Fibroblast of skin of left biceps (primary cell): Measurements from ENCODE around the gene PSMC3IP.
A peak's percentile ranks its signal among the peaks of the same experiment; 100 is the strongest.
"Not testable (repeated sequence)": the region's sequence is repeated elsewhere in the genome, so short reads cannot be mapped to it uniquely, and the experiment has no call there.

Source experiments
- DNase-seq, 2 experiments: peaks; one replicate each; pipeline ENCODE4 v3.0.0-alpha.2; 2013; ENCODE audit warnings: low read depth in 2 of 2

The PSMC3IP gene

DNA sequence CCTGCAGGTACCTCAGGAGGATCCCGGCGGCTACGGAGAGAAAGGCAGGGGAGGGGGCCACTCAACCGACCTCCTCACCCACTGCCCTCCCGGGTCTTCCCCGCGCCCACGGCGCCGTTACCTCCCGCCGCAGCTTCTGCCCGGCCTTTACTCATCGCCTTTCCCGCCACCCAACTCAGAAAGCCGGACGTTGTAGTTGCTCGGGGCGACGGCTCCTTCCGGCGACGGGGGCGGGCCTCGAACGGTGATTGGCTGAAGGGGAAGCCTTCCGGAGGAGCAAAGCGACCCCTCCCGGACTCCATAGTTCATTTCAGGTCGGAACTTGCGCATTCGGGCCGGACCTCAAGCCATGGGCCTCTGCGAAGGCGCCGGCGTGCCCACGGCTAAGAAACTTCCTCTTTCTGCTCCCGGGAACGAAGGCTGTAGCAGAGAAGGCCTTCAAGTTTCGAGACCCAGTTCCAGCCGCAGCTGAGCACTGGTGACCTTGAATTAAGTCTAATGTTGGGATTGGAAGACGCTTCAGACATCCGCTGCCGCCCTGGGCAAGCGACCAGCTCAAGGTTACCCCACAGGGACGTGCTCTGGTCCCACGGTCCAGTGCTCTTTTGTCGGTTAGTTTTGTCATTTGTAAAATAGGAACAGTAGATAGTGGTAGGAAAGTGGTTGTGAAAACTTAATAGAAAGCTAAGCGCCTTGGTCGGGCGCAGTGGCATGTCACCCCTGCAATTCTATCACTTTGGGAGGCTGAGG lies at the start of gene PSMC3IP:
PSMC3IP (minus strand) TSS at position 198 of the 750 bp plus-strand sequence; CDS start at position 155, 43 bp downstream.
- peak; percentile 72 to 76 for DNase-seq

DNA sequence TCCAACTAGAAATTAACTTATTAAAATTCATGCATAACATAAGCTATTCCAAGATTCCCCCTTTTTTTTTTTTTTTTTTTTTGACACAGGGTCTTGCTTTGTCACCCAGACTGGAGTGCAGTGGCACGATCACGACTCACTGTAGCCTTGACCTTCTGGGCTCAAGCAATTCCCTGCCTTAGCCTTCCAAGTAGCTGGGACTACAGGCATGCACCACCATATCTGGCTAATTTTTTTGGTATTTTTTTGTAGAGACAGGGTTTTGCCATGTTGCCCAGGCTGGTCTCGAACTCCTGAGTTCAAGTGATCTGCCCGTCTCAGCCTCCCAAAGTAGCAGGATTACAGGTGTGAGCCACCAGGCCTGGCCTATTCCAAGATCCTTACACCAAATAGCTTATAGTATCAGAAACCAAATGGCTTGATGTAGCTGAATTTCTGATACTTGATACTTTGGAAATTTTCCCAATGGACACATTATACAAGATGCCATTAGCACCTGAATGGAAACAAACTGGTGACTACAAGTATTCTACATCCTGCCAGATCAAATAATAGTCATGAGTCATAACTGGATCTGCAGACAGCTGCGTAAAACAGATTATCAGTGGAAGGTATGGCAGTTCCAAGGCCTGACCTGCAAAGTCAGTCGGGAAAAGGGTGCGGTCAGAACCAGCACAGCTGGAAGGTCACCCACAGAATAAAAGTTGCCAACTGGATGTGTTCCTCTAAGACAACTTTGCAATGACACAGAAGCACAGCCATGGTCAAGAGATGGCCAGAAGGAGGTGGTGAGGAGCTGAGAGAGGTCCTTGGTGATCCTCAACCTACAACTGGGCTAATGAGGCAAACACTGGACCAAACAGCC lies 46.4 kb upstream of the PSMC3IP start:
- DNase-seq = no peak

- no peak for DNase-seq
Observed at GRCh38 chr17:42623271-42623670, 45.7 kb upstream of the PSMC3IP start.

GRCh38 chr17:42621987-42622386 lies 44.5 kb upstream of the PSMC3IP start:
- not testable (repeated sequence) for DNase-seq

DNA sequence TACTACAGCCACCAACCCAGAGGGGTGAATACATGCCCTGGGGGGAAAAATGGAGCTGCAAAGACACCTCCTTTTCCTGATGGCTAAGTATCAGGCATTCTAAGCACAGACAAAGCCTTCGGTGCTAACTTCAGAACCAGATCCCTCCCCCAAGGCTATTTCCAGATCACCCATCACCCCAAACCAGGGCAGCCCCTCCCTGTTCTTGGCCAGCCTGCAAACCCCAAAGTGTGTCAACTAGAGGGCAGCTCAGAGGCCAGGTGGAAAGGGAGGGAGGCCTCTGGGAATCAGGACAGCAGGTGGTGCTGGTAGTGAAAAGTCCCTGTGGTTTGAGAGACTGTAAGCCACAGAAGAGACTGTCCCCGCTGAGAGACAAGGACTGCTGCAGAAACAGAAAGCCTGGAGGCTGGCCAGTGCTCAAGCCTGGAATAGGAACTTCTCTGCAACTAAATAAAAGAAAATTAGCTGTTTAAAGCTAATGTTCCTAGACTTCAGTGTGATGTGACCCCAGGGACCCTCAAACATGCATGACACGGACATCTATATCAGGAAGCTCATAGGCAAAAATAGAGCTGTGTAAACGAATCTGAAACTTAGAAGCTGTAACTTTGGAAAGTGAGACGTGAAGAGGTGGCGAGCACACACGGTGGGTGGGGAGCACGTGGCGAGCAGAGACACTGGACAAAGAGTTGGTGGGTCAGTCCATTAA lies 41.1 kb upstream of the PSMC3IP start:
- DNase-seq = no peak

- DNase-seq = no peak
Observed at GRCh38 chr17:42617956-42618431, 40.5 kb upstream of the PSMC3IP start.

DNA sequence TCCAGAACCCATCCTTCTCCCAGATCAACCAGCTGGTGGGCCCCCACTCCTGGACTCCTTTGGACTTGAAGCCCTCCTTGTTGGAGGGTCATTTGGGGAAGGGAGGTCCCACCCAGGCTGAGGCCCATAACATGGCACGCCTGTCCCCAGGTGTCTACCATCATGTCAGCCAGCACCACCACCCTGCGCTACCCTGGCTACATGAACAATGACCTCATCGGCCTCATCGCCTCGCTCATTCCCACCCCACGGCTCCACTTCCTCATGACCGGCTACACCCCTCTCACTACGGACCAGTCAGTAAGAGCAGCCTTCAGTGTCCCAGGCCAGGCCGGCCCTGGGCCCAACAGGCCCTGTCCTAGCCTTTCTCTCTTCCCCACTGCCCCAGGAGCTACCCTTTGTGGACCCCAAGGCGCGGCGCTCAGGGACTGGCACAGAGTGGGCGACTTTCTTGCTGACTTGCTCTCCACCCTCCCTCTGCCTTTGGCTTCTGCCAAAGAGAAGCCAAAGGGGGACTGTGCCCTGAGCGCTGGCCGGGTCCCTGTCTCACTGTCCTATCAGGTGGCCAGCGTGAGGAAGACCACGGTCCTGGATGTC lies 36.3 kb upstream of the PSMC3IP start:
- no peak for DNase-seq

GRCh38 chr17:42612013-42612412 lies 34.5 kb upstream of the PSMC3IP start:
- DNase-seq = no peak

DNA sequence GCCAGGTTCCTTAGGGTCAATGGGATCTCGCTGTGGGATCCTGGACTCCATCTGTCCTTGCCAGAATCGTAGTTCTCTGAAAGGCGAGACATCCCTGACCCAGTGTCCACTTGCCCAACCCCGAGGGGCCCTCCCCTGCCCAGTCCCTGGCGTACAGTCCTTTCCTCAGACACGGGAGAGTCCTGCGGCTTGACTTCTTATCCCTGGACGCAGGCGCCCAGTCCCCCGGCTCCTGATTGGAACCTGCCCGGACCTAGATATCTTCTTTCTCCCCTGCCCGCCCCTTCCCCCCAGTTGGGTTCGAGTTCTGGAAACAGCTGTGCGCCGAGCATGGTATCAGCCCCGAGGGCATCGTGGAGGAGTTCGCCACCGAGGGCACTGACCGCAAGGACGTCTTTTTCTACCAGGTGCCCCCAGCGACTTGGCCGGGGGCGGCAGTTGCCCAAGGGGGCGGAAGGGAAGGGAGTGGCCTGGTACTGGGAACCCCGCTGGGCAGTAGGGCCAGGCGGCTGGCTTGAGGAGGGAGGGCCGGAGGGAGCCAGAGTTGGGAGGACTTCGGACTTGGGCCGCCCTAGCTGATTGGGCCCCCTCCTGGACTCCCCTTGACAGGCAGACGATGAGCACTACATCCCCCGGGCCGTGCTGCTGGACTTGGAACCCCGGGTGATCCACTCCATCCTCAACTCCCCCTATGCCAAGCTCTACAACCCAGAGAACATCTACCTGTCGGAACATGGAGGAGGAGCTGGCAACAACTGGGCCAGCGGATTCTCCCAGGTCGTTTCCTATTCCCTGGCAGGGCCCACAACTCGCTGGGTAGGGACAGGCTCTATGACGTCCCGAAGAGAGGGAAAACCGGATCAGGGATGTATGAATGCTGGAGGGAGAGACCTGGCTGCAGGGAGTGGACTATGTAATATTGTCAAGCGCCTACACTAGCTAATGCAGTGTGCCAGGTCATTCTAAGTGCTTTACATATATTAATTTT lies 32.6 kb upstream of the PSMC3IP start:
- not testable (repeated sequence) for DNase-seq

DNA sequence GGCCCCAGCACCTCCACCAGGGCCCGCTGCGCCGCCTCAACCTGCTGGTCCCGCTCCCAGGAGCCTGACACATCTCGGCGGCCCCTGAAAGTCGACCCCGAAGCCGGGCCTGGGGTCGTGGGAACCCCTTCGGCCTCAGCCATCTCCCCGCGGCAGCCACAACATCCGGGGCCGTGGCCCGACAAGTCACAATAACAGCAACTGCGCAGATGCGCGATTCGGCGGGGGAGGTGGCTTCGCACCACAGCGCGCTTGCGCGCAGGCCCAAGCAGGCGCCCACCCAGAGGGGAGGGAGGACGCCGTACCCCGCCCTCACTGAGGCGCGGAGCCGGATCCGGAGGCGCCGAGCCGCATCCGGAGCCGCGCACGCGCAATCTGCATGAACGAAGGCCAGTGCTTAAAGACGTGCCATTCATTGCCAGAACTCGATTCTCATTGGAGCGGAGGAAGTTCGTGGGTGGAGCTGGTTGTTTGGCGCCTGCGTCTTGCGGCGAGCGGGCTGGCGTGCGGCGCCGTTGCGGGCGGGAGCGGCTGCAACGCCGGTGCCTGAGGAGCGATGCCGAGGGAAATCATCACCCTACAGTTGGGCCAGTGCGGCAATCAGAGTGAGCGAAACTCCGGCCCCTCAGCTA lies 31.8 kb upstream of the PSMC3IP start, which contains the start of the genes RETREG3 and TUBG1:
RETREG3 (minus strand) TSS at position 193 of the 632 bp plus-strand sequence; CDS start at position 143, 50 bp downstream.
TUBG1 (plus strand) TSS at position 502 of the 632 bp plus-strand sequence; CDS start at position 557, 55 bp downstream.
- peak; percentile 97 to 98 for DNase-seq

GRCh38 chr17:42608305-42609181 lies 31.0 kb upstream of the PSMC3IP start:
- DNase-seq = no peak

DNA sequence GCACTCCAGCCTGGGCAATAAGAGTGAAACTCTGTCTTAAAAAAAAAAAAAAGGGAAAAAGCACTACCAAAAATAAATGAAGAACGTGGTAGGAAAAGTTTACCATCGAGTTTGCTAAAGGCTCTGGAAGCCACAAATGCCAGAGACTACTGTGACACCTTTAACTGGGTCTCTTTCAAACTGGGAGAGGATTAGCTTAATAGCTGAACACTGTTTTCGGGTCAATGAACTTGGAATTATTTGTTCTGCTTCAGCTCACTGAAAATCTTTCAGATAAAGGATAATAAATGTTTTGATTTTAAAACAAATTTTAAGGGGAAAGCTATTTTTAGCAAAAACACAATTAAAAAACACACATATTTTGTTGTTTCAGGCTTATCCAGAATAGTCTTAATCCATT lies 30.2 kb upstream of the PSMC3IP start:
- no peak for DNase-seq

DNA sequence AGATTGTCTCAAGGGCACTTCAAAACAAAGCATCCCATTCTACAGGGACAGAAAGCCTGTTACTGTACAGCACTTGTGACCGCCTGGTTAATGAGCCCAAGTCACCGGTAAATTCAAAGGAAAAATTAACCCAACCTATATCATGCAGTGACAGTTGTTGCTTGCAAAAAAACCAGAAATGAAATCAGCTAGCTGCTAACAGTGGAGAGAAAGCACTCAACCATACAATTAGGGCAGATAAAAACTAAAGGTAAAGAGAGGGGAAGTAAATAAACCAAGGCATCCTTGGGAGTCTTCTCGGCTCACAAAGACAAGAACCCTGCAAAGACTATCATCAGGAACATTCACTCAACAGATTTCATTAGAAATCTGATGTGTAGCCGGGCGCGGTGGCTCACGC lies 25.8 kb upstream of the PSMC3IP start:
- no peak for DNase-seq

DNA sequence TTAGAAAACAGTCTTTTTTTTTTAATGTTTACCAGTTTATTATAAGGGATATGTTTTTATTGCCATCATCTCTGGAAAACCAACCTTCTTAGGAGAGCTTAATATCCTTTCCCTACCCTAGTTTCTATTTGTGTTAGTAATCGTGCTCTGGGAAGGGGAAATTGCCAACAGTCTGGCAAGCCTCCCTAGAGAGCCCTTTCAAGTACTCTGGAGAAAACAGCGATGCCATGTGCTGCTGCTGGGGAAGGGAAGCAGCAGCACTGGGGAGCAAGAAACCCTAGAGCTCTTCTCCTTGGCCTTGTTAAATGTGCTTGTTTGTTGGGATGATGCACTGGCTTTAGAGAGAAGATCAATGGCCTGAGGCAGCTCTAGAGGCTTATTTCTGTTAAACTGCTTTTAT lies 21.4 kb upstream of the PSMC3IP start:
- no peak for DNase-seq

DNA sequence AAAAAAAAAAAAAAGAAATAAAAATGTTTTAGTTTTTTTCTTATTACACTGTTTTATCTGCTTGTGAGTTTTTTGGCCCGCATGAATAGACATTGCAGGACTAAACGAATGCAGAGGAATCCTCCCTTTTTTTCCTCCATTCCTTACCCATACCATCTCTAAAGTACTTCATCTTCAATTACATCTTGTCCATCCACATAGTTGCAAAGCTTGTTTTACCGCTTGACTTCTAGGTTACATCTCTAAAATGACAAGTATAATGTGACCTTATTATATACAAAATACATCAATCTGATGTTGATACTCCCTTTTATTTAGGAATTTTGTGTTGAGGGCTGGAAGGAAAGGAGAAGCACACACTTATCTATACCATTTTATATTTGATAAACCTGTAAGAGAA lies 18.9 kb upstream of the PSMC3IP start:
- DNase-seq = no peak

GRCh38 chr17:42591411-42591810 lies 13.9 kb upstream of the PSMC3IP start:
- DNase-seq = no peak

DNA sequence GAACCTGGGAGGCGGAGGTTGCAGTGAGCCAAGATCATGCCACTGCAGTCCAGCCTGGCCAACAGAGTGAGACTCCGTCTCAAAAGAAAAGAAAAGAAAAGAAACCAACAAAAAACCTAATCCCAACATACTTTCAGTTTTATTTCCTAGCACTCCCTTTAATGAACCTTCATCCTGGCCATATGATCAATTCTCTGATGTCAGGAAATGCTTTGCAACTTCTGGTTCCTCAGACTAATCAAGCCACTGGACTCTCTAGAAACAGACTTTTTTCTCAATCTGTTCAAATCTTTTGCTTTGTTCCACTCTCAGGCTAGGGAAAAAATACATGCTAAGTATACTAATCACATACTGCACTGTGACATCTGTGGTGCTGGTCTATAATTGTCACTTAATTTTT lies 13.4 kb upstream of the PSMC3IP start:
- DNase-seq = no peak

- DNase-seq = no peak
Observed at GRCh38 chr17:42586514-42587230, 9.1 kb upstream of the PSMC3IP start.
